Measurements from ENCODE around the gene MTRFR.
"Not testable (repeated sequence)": the region's sequence is repeated elsewhere in the genome, so short reads cannot be mapped to it uniquely, and the experiment has no call there.

MTRFR gene

DNA sequence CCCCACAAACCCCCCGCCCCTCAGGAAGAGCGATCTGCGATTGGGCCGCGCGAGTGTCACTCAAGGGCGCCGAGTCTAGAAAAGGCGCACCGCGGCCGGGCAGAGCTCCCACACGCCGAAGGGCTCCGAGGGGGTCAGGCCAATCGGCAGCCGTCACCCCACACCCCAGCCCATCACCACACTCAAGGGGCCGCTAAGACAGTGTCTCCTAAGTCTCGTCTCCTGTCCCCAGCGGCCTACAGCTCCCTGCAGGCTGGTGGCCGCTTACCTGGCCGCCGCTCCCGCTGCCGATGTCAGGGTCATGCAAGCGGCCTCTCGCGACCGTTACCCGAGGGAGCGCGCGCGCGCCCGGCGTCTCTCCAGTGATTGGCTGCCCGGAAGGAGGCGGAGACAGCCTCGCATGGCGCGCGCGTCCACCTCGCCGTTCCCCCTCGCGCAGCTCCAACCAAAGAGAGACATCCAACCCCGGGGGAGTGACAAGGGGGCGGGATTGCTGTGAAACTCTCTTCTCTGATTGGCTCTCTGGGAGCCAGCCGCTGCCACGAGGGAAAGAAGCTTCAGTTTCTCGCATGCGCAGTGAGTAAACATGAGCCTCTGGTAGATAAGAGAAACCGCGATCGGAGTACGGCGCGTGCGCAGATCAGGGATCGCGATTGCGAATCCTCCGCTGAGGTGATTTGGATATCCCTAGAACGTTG is at the start of gene MTRFR, which contains the start of gene MPHOSPH9:
Gene MTRFR (plus strand): TSS at position 630 of the 698 bp plus-strand sequence. CDS start 20,239 bp downstream, outside the sequence.
Gene MPHOSPH9 (minus strand): TSS at position 335 of the 698 bp plus-strand sequence. CDS start 2,777 bp downstream, outside the sequence.
- DNase-seq = peak; percentile 100

DNA sequence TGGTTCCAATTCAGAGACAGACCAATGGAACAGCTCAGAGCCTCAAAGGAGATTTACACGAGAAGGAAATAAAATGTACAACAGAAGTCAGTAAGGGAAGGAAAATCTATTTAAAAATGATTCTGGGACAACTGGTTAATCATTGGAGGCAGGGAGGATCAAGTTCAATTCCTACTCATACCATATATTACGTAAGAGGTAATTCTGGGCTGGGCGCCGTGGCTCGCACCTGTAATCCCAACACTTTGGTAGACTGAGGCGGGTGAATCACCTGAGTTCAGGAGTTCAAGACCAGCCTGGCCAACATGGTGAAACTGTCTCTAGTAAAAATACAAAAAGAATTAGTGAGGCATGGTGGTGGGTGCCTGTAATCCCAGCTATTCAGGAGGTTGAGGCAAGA is 45.6 kb upstream of the MTRFR start:
- DNase-seq = no peak

DNA sequence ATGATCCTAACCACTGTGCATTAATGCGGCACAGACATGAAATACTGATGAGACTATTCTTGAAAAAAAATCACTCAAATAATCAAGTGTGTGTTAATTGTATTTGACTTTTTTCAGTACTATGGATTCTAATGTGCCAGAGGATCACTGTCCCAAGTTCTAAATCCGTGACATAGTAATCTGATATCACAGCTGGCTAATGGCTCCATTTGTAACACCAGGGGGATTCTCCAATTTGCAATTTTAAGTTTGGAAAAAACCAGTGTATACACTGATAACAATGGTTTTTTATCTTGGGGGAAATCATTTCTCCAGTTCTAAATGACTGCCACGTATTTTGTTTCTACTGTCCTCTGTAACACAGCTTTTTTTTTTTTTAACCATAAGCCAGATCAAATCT is 33.3 kb upstream of the MTRFR start:
- DNase-seq = no peak

DNA sequence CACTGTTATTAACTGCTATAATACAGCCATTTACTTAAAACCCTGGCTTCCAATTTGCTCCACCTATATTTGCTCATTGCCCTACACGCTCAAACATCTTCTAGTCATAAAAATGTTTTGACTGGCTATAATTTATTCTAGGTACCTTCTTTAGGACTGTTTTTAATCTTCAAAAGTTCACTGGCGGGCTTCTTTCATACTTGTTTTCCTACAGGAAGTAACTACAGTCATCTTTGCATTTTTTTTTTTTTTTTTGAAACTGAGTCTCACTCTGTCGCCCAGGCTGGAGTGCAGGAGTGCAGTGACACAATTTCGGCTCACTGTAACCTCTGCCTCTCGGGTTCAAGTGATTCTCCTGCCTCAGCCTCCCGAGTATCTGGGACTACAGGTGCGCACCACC is 32.8 kb upstream of the MTRFR start:
- no peak for DNase-seq

DNA sequence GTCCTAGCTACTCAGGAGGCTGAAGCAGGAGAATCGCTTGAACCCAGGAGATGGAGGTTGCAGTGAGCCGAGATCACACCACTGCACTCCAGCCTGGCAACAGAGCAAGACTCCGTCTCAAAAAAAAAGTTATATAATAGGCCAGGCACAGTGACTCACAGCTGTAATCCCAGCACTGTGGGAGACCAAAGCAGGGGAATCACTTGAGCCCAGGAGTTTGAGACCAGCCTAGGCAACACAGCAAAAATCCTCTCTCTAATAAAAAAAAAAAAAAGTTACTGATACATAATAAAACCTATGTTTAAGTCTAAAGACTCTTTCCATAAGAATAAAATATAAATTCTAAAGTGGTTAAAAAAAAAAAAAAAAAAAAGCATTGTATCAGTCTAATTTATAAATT is 26.4 kb upstream of the MTRFR start:
- not testable (repeated sequence) for DNase-seq

DNA sequence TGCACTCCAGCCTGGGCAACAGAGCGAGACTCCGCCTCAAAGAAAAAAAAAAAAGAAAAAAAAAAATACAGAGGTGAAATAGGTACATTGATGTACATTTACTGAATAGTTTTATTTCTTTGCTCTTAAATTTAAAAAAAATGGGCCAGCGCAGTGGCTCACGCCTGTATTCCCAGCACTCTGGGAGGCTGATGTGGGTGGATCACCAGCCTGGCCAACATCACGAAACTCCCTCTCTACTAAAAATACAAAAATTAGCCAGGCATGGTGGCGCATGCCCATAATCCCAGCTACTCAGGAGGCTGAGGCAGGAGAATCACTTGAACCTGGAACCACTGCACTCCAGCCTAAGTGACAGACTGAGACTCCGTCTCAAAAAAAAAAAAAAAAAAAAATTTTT is 25.4 kb upstream of the MTRFR start:
- DNase-seq = not testable (repeated sequence)

DNA sequence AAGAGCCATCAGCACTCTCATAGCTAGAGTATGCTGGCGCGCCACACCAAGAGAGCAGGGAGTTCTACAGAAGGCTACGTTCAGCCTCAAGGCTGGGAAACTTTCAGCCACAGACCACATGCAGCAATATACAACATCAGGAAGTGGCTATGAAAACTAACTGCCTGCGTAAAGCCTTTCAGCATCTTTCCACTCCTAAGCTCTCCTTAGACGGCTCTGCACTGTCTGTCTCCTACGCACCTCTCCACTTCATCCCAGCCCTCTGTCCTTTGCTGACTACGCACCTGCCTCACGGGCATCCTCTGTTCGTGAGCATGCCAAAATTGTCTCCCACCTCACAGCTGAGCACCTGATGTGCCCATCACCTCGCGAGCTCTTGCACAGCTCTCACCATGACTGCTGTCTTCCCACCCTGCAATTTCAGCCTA is 10.0 kb upstream of the MTRFR start:
- DNase-seq = no peak

DNA sequence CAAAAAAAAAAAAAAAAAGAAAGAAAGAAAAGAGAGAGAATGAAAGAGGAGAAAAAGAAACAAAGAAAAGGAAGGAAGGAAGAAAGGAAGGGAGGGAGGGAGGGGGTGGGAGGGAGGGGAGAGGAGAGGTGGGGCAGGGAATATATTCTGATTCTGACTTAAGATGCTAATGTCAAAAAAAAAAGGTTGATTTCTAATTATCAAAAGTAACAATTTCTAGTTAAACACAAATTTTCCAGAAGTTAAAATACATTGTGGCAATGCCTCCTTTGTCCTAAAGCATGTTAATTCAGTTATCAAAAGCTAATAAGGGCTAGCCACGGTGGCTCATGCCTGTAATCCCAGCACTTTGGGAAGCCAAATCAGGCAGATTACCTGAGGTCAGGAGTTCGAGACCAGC is 7.8 kb upstream of the MTRFR start:
- DNase-seq = no peak

DNA sequence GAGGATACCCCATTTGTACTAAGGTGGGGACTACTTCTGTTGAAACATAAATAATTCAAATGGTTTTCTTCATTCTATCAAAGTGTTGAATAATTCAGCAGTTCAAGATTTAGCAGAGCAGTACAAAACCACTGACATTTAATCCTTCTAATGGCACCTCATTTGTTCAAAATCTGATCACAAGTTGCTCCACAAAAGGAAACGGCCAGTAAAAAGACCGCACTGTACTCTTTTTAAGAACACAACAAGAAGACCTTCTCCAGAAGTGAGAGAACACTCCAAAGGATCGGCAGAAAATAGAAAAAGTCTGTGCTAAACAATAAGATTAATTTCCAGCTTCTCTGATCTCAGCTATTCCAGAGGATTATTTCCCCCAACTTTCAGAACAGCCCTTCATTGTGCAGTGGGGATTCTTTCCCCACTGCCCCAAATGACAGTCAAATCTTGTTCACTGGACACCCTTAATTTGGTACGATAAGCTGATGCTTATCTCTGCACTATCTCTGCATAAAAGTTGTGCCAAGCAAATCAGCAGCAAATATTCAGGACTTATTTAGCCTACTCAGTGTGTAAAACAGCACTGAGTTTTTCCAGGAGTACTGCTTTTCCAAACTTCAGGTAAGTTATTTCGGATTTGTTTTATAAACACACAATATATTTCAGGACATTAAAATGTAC is 5.5 kb upstream of the MTRFR start:
- no peak for DNase-seq

DNA sequence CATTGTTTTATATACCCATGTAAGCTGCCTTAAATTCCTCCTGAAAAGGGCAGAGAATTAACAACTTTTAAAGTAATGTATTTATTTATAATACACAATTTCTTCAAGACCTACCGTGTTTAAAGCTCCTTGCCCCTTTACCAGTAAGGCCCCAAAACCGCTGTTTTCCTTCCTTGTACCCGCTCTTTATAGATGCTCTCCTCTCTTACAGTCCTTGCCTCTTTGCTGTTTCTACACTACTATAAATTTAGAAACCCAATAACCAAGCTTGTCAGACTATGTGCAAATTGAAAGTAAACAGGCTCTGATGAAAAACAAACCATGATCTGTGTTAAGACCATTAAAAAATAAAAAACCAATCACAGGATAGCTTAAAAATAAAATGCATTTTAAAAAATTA is 4.2 kb upstream of the MTRFR start:
- no peak for DNase-seq

DNA sequence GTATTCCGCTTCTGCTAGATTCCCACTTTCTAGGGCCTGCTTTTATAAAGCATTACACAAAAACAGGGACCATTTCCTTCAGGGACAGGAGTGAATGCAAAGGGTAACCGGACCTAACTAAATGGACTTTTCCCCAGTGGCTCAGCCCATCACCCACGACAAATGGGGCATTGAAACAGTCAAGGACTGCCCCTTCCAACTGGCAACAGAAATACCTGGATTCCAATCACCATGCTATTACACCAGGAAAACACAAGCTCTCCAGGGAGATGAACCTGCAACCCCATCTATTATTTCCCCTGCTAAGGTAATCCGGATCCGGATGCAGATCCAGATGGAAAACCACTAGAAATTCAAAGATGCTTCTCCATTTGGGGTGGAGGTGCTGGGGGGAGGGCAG is 1.3 kb upstream of the MTRFR start:
- no peak for DNase-seq

DNA sequence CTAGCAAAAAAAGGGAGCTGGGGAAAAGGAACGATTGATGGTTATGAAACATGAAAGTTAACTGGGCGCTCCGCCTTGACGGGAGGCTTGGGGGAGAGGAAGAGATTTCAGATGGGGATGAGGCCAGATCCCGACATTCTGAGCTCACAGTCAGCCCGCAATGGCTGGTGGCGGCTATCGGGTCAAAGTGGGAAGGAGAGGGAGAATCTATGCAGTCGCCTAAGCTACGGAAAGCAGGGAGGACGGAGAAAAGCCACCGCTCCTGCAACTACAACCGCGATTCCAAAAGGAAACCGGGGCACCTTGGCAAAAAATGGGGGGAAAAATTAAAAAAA is 797 bp upstream of the MTRFR start:
- no peak for DNase-seq

DNA sequence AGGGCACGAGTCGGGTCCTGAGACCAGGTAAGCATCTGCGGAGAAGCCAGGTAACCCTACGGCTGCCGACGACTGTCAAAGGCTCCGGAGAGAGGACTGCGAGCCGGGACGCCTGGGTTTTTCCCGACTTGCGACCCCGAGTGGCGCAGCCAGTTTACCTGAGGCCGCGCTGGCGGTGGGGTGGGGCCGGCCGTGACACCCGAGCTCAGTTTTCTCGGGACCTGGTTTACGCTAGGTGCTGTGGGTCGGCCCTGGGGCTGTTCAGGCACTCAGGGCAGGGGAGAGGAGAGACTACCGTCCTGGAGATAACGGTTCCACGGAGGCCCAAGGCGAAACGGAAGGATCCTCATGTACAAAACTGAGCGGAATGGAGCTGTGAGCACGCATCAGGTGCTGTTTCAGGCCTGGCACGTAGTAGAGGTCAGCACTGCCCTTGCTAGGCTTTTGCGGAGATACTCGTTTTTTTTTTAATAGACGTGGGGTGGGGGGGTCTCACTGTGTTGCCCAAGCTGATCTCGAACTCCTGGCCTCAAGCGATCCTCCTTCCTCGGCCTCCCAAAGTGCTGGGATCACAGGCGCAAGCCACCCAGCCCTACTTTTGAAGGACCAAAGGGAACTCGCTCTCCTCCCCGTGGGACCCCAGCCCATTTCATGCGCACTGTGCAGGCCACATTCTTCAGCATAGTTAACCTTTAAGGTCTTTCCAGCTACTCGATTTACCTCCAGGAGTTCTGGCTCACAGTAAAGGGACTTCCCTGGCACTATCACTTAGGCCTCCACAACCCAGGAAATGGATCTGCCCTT is 471 bp downstream of the MTRFR start:
- no peak for DNase-seq

DNA sequence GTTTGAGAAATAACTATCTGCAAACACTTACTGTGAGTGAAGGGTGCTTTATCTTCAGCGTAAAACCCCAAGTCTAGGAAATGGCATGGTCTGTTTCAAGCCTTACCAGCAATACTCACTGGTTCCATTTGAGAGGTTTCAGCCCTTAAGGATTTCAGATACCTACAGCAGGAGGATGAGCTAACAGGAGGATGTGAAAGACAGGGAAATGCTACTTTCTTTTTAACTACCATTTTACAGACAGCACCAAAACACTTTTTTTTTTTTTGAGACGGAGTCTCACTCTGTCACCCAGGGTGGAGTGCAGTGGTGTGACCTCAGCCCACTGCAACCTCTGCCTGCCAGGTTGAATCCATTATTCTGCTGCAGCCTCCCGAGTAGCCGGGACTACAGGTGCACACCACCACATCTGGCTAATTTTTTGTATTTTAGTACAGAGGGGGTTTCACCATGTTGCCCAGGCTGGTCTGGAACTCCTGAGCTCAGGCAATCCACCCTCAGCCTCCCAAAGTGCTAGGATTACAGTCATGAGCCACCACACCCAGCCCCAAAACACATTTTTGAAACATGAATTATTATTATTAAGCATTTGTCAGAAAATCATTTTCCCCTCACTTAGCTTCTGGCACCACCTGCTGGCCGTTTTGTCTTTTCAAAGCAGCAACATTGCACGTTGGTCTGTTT is 4.6 kb downstream of the MTRFR start:
- DNase-seq = peak; percentile 56

DNA sequence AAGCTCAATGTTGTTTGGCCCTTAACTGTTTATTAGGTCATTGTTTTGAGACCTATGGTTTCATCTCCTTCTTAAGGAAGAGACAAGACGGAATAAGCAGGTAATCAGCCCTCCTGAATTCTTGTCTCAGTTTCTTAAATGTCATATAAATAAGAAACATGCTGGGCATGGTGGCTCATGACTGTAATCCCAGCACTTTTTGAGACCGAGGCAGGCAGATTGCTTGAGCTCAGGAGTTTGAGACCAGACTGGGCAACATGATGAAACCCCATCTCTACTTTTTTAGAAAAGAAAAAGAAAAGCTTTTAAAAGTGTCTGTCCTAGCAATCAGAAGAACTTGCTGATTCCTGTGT is 5.1 kb downstream of the MTRFR start:
- DNase-seq = no peak

DNA sequence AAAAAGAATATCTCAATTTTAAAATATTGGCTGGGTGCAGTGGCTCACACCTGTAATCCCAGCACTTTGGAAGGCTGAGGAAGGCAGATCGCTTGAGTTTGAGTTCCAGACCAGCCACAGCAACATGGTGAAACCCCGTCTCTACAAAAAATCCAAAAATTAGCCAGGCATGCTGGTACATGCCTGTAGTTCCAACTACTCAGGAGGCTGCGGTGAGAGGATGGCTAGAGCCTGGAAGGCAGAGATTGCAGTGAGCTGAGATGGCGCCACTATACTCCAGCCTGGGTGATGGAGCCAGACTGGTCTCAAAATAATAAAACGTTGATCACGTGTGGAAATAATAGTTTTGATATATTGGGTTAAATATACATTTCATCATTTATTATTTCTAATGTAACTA is 5.7 kb downstream of the MTRFR start:
- no peak for DNase-seq

DNA sequence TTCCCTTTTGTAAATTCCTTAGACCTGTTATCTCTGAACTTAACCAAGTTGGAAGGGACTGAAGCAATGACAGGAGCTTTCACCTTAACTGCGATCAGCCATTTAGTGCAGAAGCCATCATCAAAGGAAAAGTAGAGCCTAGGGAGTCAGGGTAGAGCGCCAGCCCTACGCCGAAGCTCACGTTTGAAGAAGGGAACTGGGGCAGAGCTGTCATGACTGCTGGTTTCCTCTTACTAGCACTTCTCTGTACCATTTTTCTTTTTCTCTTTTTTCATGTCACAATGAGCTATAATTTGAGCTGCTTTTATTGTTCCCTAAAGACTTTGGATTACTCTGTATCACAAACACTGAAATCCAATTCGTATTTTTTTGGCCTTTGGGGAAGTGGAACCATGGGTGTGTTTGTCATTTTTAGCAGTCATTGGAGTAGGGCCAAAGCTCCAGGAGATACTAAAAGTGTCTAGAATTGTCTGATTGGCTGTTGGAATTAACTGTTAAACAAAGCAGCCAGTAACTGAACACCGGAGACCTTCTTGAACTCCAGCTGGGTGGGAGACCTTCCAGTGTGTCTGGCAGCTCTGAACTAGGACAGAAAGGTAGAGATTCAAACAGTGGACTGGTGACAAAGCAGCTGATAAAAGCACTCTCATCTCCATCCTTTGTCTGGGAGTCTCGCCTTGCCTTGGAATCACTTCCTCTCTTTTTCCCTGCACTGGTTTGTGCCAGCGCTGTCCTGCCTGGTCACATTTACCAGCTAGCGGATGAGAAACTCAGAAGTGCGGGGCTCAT is 9.1 kb downstream of the MTRFR start:
- no peak for DNase-seq

DNA sequence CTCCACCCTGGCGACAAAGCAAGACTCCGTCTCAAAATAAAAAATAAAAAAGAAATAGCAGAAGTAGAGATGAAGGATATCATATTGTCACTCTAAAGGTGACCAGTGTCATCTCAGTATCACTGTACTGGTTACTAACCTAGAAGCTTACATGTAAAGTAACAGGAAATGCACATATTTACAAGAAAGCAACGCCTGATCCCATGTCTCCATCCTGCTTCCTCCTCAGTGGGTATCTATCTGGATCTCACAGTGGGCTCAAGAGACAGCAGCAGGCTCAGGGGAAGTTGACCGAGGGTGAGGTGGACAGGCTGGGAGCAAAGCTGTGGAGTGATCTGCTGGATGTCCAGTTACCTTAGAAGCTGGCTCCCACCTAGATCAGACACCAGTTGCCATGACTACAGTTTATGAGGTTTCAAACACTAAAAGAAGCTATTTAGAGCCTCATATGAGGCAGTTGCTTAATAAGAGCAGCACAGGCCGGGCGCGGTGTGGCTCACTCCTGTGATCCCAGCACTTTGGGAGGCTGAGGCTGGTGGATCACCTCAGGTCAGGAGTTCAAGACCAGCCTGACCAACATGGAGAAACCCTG is 10.5 kb downstream of the MTRFR start:
- DNase-seq = no peak

DNA sequence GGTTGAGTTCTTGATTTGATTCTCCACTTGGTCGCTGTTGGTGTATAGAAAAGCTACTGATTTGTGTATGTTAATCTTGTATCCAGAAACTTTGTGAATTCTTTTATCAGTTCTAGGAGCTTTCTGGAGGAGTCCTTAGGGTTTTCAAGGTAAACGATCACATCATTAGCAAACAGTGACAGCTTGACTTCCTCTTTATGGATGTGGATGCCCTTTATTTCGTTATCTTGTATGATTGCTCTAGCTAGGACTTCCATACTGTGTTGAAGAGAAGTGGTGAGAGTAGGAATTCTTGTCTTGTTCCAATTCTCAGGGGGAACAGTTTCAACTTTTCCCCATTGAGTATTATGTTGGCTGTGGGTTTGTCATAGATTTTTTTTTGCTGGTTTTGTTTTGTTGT is 12.4 kb downstream of the MTRFR start:
- DNase-seq = no peak

DNA sequence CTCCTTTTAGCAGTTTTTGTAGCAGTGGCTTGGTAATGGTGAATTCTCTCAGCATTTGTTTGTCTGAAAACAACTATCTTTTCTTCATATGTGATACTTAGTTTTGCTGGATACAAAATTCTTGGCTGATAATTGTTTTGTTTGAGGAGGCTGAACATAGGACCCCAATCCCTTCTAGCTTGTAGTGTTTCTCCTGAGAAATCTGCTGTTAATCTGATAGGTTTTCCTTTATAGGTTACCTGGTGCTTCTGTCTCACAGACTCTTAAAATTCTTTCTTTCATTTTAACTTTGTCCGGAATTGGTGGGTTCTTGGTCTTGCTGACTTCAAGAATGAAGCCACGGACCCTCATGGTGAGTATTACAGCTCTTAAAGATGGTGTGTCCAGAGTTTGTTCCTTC is 14.9 kb downstream of the MTRFR start:
- DNase-seq = not testable (repeated sequence)

DNA sequence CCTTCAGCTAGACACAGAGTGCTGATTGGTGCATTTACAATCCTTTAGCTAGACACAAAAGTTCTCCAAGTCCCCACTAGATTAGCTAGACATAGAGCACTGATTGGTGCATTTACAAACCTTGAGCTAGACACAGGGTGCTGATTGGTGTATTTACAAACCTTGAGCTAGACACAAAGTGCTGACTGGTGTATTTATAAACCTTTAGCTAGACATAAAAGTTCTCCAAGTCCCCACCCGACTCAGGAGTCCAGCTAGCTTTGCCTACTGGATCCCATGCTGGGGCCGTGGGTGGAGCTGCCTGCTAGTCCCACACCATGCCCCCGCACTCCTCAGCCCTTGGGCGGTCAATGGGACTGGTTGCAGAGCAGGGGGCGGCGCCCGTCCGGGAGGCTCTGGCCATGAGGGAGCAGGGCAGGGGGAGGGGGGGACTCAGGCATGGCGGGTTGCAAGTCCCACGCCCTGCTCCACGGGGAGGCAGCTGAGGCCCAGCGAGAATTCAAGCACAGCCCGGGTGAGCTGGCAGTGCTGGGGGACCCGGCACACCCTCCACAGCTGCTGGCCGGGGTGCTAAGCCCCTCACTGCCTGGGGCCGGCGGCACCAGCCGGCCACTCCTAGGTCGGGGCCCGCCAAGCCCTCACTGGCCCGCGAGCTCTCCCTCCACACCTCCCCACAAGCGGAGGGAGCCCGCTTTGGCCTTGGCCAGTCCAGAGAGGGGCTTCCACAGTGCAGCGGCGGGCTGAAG is 15.9 kb downstream of the MTRFR start:
- not testable (repeated sequence) for DNase-seq

Data from kidney glomerular epithelial cell (primary cell).